K562 (cell line): ENCODE measurements around the gene TMEM30A. TPM values are rescaled to one million over a fixed set of nuclear protein-coding genes. Genes with fewer than 3 reads are reported as not detected.
A peak's percentile ranks its signal among the peaks of the same experiment; 100 is the strongest.

Experiments
- KDM4B ChIP-seq, 2 experiments: fragments of 450-650 bp in 1 of 2; sonication (generic) in 1 of 2; IDR thresholded peaks; 2 replicates each; pipeline ENCODE4 v1.6.1; 2016 to 2017; ENCODE audit warnings: borderline replicate concordance in 2 of 2, antibody characterized with exemption in 1 of 2, low read depth in 1 of 2, mild to moderate bottlenecking in 1 of 2
- TAF9B ChIP-seq: fragments of 450-650 bp; IDR thresholded peaks from 2 replicates; pipeline ENCODE4 v1.6.1; 2018; ENCODE audit warnings: mild to moderate bottlenecking; ENCODE audit not compliant: partially characterized antibody
- polyA plus RNA-seq, 8 experiments: library from polyadenylated mRNA; depleted of rRNA in 4 of 8; stranded (reverse) in 5 of 8; unstranded in 3 of 8; fragments of >200 nt; fragmentation: Nextera tagmentation in 2 of 8; fragmentation: Illumina TruSeq in 1 of 8; extraction: Ambion mirVana in 2 of 8; extraction: Trizol in 1 of 8; gene quantifications; 2 replicates each; pipeline versions ENCODE4 v1.2.1 to v1.2.3, GENCODE V29; 2011 to 2014; ENCODE audit warnings: inconsistent platforms in 1 of 8, missing spikeins in 1 of 8
- total RNA-seq, 7 experiments: library from RNA; depleted of rRNA in 6 of 7; stranded (reverse); fragments of >200 nt in 6 of 7; fragmentation: Illumina TruSeq in 2 of 7; extraction: Trizol in 2 of 7; gene quantifications; 2 replicates each; pipeline versions ENCODE4 v1.2.1 to v1.2.3, GENCODE V29; 2011 to 2021; ENCODE audit warnings: low replicate concordance in 1 of 7
- TF ChIP-seq, protein P1 (sequence below): fragments of 250-450 bp; sonication (Bioruptor Pico); IDR thresholded peaks from 2 replicates; pipeline ENCODE4 v1.5.1; 2021; ENCODE audit warnings: mild to moderate bottlenecking
- TF ChIP-seq, protein P2 (sequence below): sonication (generic); formaldehyde crosslinking; IDR thresholded peaks from 2 replicates; pipeline ENCODE4 v1.8.0; 2022; ENCODE audit warnings: missing genetic modification reagents, mild to moderate bottlenecking, borderline replicate concordance
- TF ChIP-seq, protein P3 (sequence below): sonication (generic); formaldehyde crosslinking; IDR thresholded peaks from 2 replicates; pipeline ENCODE4 v1.8.0; 2023; ENCODE audit warnings: mild to moderate bottlenecking, missing genetic modification reagents
- TF ChIP-seq, protein P4 (sequence below): sonication (generic); formaldehyde crosslinking; IDR thresholded peaks from 2 replicates; pipeline ENCODE4 v1.8.1; 2023; ENCODE audit warnings: missing genetic modification reagents, mild to moderate bottlenecking, borderline replicate concordance

TMEM30A gene
- total and polyA plus RNA-seq, 9 of the 15 experiments (the other 6 are each of a cell fraction or from before 2014, with no cell fraction given), result 6.5 to 31.2 (median 16.3) TPM

DNA sequence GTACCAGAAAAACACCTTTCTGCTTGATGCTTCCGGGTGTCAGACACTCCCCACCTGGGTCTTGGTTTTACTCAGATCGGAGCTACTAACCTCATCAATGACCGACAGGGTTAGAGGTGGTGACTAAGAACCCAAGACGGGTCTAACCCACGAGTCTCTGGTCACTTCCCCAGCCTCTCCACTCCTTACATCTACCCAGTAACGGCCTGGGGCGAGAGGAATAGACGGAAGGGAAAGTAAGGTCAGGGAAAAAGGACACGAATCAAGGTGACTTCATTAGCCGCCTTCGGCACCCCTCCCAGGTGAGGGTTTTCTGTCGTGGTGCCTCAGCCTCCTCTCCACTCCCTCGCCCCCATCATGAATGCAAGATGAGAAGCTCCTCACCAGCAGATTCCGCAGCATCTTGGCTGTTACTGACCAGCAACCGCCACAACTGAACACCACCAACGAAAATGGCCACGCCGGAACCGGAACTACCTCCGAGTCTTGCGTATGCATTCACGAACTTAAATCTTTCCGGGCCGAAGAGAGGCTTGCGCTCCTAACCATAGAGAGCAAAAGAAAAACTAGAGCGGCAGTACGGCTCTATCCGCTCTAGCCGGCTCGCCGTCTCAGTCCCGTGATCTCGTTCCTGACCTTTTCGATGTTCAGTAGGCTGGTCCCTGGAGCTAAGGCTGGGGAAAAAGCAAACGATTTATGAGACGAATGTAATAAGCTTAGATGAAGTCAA lies 41.1 kb downstream of the TMEM30A start, which contains the start of gene COX7A2 (continued):
- TF ChIP-seq, protein P1, sequence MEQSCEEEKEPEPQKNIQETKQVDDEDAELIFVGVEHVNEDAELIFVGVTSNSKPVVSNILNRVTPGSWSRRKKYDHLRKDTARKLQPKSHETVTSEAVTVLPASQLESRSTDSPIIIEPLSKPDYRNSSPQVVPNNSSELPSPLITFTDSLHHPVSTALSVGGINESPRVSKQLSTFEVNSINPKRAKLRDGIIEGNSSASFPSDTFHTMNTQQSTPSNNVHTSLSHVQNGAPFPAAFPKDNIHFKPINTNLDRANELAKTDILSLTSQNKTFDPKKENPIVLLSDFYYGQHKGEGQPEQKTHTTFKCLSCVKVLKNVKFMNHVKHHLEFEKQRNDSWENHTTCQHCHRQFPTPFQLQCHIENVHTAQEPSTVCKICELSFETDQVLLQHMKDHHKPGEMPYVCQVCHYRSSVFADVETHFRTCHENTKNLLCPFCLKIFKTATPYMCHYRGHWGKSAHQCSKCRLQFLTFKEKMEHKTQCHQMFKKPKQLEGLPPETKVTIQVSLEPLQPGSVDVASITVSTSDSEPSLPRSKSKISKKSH (CRISPR knock-in tag), result no peak
- TF ChIP-seq TAF9B (peak; percentile 92), KDM4B (IDR thresholded peaks at IDR 0.05; ENCODE audit: borderline replicate concordance in 2 of 2, low read depth in 1 of 2) (peak in 1 of 2 experiments; percentile 56; a peak in 1 of 4 replicates)
- TF ChIP-seq, protein P2, sequence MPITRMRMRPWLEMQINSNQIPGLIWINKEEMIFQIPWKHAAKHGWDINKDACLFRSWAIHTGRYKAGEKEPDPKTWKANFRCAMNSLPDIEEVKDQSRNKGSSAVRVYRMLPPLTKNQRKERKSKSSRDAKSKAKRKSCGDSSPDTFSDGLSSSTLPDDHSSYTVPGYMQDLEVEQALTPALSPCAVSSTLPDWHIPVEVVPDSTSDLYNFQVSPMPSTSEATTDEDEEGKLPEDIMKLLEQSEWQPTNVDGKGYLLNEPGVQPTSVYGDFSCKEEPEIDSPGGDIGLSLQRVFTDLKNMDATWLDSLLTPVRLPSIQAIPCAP (CRISPR knock-in tag), result no peak
- TF ChIP-seq, protein P3, sequence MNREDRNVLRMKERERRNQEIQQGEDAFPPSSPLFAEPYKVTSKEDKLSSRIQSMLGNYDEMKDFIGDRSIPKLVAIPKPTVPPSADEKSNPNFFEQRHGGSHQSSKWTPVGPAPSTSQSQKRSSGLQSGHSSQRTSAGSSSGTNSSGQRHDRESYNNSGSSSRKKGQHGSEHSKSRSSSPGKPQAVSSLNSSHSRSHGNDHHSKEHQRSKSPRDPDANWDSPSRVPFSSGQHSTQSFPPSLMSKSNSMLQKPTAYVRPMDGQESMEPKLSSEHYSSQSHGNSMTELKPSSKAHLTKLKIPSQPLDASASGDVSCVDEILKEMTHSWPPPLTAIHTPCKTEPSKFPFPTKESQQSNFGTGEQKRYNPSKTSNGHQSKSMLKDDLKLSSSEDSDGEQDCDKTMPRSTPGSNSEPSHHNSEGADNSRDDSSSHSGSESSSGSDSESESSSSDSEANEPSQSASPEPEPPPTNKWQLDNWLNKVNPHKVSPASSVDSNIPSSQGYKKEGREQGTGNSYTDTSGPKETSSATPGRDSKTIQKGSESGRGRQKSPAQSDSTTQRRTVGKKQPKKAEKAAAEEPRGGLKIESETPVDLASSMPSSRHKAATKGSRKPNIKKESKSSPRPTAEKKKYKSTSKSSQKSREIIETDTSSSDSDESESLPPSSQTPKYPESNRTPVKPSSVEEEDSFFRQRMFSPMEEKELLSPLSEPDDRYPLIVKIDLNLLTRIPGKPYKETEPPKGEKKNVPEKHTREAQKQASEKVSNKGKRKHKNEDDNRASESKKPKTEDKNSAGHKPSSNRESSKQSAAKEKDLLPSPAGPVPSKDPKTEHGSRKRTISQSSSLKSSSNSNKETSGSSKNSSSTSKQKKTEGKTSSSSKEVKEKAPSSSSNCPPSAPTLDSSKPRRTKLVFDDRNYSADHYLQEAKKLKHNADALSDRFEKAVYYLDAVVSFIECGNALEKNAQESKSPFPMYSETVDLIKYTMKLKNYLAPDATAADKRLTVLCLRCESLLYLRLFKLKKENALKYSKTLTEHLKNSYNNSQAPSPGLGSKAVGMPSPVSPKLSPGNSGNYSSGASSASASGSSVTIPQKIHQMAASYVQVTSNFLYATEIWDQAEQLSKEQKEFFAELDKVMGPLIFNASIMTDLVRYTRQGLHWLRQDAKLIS (CRISPR knock-in tag), result peak; percentile 28; the same call in 1 of the 2 replicates
- TF ChIP-seq, protein P4, sequence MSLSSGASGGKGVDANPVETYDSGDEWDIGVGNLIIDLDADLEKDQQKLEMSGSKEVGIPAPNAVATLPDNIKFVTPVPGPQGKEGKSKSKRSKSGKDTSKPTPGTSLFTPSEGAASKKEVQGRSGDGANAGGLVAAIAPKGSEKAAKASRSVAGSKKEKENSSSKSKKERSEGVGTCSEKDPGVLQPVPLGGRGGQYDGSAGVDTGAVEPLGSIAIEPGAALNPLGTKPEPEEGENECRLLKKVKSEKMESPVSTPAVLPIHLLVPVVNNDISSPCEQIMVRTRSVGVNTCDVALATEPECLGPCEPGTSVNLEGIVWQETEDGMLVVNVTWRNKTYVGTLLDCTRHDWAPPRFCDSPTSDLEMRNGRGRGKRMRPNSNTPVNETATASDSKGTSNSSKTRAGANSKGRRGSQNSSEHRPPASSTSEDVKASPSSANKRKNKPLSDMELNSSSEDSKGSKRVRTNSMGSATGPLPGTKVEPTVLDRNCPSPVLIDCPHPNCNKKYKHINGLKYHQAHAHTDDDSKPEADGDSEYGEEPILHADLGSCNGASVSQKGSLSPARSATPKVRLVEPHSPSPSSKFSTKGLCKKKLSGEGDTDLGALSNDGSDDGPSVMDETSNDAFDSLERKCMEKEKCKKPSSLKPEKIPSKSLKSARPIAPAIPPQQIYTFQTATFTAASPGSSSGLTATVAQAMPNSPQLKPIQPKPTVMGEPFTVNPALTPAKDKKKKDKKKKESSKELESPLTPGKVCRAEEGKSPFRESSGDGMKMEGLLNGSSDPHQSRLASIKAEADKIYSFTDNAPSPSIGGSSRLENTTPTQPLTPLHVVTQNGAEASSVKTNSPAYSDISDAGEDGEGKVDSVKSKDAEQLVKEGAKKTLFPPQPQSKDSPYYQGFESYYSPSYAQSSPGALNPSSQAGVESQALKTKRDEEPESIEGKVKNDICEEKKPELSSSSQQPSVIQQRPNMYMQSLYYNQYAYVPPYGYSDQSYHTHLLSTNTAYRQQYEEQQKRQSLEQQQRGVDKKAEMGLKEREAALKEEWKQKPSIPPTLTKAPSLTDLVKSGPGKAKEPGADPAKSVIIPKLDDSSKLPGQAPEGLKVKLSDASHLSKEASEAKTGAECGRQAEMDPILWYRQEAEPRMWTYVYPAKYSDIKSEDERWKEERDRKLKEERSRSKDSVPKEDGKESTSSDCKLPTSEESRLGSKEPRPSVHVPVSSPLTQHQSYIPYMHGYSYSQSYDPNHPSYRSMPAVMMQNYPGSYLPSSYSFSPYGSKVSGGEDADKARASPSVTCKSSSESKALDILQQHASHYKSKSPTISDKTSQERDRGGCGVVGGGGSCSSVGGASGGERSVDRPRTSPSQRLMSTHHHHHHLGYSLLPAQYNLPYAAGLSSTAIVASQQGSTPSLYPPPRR (CRISPR knock-in tag), result 0 out of 2 replicates have a peak, but pooled peaks have one; percentile 70
